Activated T-cell treated with anti-CD3 and anti-CD28 coated beads for 48 hours (primary cell): Measurements from ENCODE around the gene PPP1R13L.

Source experiments
- DNase-seq: peaks from one replicate; pipeline ENCODE4 v3.0.0-alpha.2; 2020; ENCODE audit warnings: low read depth

The PPP1R13L gene

GRCh38 chr19:45364696-45365095, 40.2 kb downstream of the PPP1R13L start:
- no peak for DNase-seq

GRCh38 chr19:45363861-45364459, 40.9 kb downstream of the PPP1R13L start:
- no peak for DNase-seq

DNA sequence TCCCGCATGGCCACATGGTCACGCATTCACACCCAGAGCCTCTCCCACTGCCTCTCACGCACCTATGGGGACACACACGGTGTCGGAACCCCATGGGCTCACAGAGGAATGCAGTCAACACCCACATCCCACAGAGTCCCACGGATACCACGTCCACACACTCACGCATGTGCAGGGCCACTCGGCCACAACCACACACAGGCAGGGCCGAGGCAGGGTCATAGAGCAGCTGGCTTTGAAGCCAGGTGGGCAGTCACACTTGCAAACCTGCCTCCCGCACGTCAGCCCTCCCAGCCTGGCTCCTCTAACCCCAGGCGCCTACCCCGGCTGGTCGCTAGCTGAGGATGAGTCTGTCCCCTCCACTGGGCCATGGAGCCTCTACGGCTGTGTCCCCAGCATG, 42.6 kb downstream of the PPP1R13L start:
- no peak for DNase-seq

DNA sequence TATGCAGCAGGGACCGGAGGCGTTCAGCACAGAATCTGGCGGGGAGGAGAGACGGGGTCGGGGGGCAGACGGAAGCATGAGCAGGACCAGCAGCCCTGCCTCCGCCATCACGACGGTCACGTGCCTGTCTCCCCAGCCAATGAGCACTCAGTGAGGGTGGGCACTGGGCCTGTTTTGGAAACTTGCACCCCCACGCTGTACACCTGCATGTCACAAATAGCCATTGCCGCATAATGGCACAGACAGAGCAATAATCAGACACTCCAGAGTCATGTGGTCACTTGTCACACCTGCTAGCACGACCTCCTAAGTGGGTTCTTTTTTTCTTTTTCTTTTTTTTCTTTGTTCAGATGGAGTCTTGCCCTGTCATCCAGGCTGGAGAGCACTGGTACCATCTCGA, 43.3 kb downstream of the PPP1R13L start:
- no peak for DNase-seq

GRCh38 chr19:45358213-45358792, 46.6 kb downstream of the PPP1R13L start:
- DNase-seq = no peak

GRCh38 chr19:45357445-45357783, 47.5 kb downstream of the PPP1R13L start:
- no peak for DNase-seq

- no peak for DNase-seq
These were observed 48.0 kb downstream of the PPP1R13L start for GRCh38 chr19:45356760-45357444.

DNA sequence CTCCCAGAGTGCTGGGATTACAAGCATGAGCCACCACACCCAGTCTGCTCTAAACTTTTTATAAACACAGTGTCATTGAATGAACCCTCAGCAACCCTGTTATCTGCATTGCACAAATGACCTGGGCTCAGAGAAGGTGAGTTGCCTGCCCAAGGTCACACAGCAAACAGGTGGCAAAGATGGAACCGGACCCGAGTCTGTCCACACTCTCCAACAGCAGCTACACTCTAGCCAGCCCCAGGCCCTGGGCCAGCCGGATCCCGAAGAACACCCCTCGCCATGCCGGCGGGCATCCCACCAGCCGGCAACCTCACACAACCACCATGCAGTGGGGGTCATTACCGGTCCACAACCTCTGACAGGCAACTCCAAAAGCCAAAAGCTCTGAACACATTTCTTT, 49.0 kb downstream of the PPP1R13L start:
- no peak for DNase-seq

DNA sequence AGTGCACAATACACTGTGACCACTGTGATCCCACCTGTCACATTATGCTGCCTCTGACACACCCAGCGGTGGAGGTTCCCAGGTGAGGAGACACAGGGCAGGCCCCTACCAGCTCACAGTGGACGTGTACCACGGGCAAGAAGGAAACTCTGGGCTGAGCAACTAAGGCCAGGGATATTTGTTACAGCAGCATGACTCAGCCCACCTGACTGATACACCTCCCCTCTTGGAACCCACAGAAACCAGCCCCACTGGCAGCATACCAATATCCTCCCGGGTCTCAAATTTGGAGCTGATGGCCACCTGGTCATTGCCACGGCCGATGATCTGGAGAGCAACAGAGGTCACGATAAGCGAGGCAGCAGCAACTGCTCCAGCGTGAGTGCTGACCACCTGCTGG, 49.5 kb downstream of the PPP1R13L start:
- DNase-seq = no peak

DNA sequence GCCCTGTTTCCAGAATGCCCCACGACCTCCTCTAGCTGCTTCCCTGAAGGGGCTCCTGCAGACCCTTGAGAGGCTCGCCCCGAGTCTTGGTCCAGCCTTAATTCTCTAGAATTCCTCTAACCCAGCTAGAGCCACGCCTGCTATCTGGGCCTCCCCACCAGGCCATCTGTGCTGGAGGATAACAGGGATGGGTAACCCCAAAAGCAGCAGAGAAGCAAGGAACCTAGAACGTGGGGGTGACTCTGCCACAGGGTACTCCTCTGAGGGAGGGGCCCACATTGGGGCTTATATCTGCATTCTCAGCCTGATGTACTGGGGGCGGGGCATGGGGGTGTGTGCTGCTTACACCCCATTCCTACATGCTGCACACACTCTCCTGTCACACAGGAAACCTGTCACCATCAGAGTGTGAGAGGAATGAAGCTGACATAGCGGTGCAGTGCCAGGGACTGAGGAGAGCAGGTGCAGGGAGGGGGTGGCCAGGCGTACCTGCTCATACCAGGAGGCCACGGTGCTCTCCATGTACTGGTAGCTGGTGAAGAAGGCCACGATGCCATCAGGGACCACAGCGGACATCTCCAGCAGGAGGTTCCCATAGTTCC, 50.5 kb downstream of the PPP1R13L start:
- no peak for DNase-seq

DNA sequence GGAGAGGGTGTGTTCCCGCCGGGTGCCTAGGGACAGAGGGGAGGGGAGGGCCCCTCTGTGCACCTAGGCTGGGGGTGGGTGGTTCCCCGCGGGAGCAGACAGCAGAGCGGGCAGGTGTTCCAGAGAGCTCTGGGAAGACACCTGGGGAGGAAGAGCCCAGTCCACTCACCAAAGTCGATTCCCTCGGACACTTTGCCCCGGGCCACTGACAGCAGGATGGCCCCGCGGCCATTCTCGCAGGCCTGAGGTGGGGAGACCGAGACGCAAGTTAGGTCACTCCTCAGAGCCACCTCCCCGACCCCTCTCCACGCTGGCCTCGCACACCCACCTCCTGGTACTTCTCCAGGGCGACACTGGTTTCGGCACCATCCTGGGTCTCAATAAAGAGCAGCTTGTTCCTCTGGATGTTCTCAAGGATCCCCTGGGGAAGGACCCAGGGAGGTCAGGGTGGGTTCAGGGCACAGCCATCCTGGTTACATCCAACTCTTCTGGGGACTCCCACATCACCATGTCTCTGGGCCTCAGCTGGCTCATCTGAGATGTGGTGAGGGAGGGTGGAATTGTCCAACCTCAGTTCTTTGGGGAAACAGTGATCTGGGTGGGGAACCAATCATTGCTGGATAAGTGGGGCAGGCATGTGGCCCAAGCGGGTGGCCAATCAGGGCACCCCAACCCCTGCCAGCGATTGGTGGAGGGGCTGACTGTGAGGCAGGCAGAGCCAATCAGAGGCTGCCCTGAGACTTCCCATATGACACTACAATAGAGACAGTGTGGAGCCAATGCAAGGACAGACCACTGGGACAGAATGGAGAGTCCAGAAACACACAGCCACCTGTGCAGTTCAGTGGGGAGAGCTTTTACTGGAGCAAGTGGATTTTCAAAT, 51.7 kb downstream of the PPP1R13L start:
- DNase-seq = no peak

GRCh38 chr19:45352471-45352870, 52.4 kb downstream of the PPP1R13L start:
- DNase-seq = no peak

GRCh38 chr19:45352062-45352461, 52.8 kb downstream of the PPP1R13L start:
- DNase-seq = no peak

GRCh38 chr19:45351401-45351952, 53.4 kb downstream of the PPP1R13L start:
- DNase-seq = no peak

GRCh38 chr19:45350477-45351058, 54.3 kb downstream of the PPP1R13L start:
- no peak for DNase-seq

DNA sequence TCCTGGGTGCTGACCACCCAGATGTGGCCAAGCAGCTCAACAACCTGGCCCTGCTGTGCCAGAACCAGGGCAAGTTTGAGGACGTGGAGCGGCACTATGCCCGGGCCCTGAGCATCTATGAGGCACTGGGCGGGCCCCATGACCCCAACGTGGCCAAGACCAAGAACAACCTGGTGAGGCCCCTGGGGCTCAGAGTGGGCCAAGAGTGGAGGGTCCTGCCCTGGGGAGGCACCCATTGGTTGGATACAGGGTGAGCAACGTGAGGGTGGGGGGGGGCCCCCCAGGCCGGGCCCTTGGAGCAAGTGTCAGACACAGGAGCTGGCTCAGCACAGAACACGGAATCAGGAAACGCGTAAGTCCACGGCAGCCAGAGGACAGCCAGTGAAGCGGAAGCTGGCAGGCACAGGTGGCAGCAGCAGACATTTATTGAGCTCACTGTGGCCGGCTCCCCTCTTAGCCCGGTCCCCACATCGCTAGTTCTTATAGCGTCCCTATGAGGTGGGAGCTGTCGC, 55.4 kb downstream of the PPP1R13L start:
- no peak for DNase-seq

- DNase-seq = no peak
These were observed 55.8 kb downstream of the PPP1R13L start for GRCh38 chr19:45349126-45349415.

- DNase-seq = no peak
These were observed 56.3 kb downstream of the PPP1R13L start for GRCh38 chr19:45348367-45349125.

DNA sequence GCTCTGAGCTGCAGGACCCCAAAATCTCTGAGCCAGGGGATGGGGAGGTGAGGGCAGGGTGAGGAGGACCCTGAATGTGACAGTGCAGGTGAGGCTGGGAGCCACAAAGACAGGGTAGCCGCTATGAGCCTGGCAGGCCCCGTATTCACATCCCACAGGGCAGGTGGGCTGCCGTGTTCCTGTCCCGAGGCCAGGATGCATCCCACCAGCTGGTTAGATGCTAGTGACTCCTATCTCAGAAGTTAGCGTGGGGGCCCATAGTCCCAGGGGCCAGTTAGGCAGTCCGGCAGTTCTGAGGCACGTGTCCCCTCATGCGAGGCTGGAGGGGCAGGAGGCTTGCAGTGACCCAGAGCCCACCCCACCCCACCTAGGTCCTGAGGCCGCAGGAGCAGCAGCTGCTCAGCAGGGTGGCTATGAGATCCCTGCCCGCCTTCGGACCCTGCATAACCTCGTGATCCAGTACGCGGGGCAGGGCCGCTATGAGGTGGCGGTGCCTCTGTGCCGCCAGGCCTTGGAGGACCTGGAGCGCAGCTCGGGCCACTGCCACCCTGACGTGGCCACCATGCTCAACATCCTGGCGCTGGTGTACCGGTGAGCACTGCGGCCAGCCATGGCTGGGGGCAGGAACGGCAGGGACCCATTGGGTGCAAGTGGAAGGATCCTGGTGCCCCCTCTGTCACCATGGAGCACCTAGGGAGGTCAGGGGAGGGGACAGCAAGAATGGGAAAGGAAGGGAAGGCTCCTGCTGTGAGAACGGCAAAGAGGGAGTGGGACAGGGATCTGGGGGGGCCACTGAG, 57.1 kb downstream of the PPP1R13L start:
- DNase-seq = no peak

DNA sequence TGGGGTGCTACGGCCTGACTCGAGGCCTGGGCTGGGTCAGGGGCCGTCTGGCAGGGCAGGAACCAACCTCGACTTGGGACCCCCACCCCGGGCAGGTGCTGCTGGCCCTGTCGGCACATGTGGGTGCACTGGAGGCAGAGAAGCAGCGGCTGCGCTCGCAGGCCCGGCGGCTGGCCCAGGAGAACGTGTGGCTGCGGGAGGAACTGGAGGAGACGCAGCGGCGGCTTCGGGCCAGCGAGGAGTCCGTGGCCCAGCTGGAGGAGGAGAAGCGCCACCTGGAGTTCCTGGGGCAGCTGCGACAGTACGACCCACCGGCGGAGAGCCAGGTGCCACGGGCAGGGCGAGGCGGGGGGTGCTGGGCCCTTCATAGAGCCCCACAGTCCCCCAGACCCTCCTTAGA, 58.4 kb downstream of the PPP1R13L start:
- no peak for DNase-seq
